ENCODE results near the gene FRMD4A.

FRMD4A gene

DNA sequence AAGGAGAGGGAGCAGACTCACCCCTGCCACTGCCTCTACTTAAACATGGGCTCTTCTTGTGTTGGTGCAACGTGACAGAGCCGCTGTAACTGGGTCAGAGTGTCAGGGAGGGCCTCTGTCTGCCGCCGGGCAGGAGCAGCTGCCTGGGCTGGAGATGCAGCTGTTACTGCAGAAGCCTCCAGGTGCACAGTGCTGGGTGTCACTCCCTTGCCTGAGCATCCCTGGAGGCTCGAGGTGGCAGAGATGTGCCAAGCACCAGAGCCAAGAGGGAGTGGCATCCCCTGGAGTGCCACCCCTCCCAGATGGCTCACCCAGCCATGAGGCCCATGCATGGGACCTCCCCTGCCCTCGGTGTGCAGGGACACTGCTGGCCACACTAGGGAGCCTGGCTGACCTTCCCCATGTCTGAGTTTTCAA is 598.3 kb downstream of the FRMD4A start:
- H3K4me3 Mint-ChIP-seq: no peak overlapping the region
- H3K4me1 Mint-ChIP-seq: no peaks in the 10 kb centered on the region
- no peaks in the 10 kb centered on the region for H3K36me3 Mint-ChIP-seq (ENCODE audit: low read depth)
- no peaks in the 10 kb centered on the region for H3K9me3 Mint-ChIP-seq
- no peak overlapping the region for H3K27ac Mint-ChIP-seq
- no peaks in the 10 kb centered on the region for H3K27me3 Mint-ChIP-seq
- DNase-seq: no peak
- no peak for ATAC-seq

DNA sequence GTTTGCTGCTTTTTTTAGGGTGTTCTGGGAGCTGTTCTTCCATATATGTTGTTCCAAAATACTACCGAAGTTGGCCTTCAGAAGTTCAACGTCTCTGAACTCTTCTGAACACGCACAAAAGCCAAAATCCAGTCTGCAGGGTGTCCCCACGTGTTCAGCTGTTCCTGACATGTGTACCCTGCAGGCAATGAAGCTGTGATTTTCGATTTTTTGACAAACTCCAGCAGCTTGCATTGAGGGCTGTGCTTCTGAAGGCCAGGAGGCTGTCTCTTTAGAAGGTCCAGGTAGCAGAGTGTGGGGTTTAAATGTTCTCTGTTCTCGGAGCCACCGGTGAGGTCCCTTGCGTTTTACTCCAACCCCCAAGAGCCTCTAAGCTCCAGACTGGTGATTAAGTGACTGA is 598.9 kb downstream of the FRMD4A start:
- Mint-ChIP-seq H3K27ac (no peak overlapping the region), H3K36me3 (ENCODE audit: low read depth) (no peaks in the 10 kb centered on the region), H3K4me3 (no peak overlapping the region), H3K9me3 (no peaks in the 10 kb centered on the region), H3K27me3 (no peaks in the 10 kb centered on the region), H3K4me1 (no peaks in the 10 kb centered on the region)
- DNase-seq: no peak
- ATAC-seq: no peak

DNA sequence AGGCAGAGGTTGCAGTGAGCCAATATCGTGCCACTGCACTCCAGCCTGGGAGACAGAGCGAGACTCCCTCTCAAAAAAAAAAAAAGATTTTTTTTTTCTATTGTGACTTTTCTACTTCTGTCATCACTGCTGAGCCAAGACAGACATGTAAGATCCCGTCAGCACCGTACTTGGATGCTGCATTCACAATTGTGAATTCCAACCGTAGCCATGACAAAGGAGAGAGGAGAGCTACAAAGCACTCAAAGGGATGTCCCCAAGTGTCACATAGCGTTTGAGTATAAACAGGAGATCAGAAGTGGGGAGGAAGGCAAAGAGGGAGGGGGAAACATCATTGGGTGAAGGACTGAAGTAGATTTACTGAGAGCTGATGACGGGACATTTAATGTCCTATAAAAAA is 599.8 kb downstream of the FRMD4A start:
- ATAC-seq: no peak
- H3K36me3 Mint-ChIP-seq (ENCODE audit: low read depth): no peaks in the 10 kb centered on the region
- no peak overlapping the region for H3K27ac Mint-ChIP-seq
- no peaks in the 10 kb centered on the region for H3K9me3 Mint-ChIP-seq
- no peak for DNase-seq
- H3K4me1 Mint-ChIP-seq: no peaks in the 10 kb centered on the region
- no peaks in the 10 kb centered on the region for H3K27me3 Mint-ChIP-seq
- H3K4me3 Mint-ChIP-seq: no peak overlapping the region

GRCh38 chr10:13730306-13730652 is 600.4 kb downstream of the FRMD4A start:
- DNase-seq: no peak
- H3K4me3 Mint-ChIP-seq: no peak overlapping the region
- no peak overlapping the region for H3K27ac Mint-ChIP-seq
- no peaks in the 10 kb centered on the region for H3K9me3 Mint-ChIP-seq
- no peak for ATAC-seq
- H3K27me3 Mint-ChIP-seq: no peaks in the 10 kb centered on the region
- H3K36me3 Mint-ChIP-seq (ENCODE audit: low read depth): no peaks in the 10 kb centered on the region
- no peaks in the 10 kb centered on the region for H3K4me1 Mint-ChIP-seq

DNA sequence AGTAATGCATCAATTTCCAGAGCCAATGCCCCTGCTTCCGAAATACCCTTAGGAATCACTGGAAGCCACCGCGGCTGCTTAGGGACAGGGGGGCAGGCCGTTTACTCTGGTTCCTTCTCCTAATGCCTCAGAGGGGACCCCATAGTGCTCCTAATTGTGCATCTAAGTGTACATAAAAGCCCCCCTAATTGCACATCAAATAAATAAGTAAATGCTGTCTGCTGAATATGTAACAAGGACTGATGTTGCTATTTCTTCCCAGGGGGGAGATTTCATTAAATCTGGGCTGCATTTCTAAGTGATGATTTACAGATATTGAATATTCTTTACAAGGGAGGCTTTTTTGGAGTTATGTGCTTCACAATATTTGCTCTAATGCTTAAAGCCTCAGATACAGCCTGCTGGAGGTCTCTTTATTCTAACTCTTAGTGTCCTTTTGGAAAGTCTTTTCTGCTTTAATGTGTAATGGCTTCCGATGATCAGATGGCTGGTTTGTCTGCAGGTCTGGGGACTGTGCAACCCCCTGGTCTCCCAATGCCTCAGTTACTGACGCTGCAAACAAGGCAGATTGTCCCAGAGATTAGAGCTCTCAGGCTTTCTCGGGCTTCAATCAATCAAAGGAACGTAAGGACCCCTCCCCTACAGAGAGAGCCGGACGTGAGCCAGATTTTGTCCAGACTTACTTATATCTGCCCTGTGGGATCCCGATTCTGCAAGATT is 601.0 kb downstream of the FRMD4A start:
- H3K27me3 Mint-ChIP-seq: no peaks in the 10 kb centered on the region
- no peak overlapping the region for H3K4me3 Mint-ChIP-seq
- no peaks in the 10 kb centered on the region for H3K36me3 Mint-ChIP-seq (ENCODE audit: low read depth)
- no peak for ATAC-seq
- H3K27ac Mint-ChIP-seq: no peak overlapping the region
- no peak for DNase-seq
- H3K4me1 Mint-ChIP-seq: no peaks in the 10 kb centered on the region
- H3K9me3 Mint-ChIP-seq: no peaks in the 10 kb centered on the region

DNA sequence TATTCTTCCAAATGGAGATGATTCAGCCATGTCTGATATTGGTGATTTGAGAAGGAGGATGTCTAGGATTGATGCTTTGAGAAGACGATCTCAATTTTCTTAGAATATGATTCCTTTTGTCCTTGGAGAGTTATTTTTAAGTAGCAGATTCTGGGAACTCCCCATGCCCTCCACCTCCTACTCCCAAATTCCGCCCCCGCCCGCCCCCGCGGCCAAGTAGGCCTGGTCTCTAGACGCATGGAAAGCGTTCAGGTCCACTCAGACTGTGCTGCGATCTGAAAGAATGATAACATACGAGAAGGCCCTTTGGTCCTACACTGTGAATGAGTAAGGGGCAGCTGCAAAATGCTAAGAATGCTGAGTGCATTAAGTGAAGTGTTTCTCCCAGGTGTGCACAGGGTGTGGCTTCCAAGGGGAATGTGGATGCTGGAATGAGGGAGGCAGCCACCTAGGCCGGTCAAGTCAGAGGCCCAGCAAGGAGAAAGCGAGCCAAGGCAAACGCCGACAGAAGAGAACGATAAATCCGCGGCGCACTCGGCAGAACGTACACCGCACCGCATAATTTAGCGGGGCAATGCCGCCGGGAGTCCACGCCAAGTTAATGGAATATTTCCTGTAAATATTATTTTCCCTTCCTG is 601.7 kb downstream of the FRMD4A start:
- no peak for ATAC-seq
- Mint-ChIP-seq H3K4me1 (no peaks in the 10 kb centered on the region), H3K27me3 (no peaks in the 10 kb centered on the region), H3K36me3 (ENCODE audit: low read depth) (no peaks in the 10 kb centered on the region), H3K27ac (no peak overlapping the region), H3K4me3 (no peak overlapping the region), H3K9me3 (no peaks in the 10 kb centered on the region)
- DNase-seq: no peak

DNA sequence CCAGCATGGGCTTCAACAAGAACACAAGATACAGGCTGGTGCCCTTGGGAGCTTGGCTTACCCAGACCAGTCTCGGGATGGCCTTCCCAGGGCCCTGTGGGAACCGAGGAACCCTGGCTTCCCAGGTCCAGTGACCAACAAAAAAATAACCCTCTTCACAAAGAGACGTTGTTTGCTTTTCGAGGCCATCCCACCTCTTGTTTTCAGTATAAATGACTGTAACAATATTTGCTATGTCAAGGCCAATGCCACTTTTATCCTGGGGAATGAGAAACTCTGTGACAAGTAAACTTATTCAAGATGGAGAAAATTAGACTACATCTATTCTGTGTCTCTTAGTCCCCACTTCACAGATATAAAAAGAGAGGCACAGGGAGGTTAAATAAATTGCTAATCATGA is 605.1 kb downstream of the FRMD4A start:
- no peak overlapping the region for H3K4me3 Mint-ChIP-seq
- peaks cover 3% of the 10 kb centered on the region for H3K4me1 Mint-ChIP-seq
- DNase-seq: no peak
- no peaks in the 10 kb centered on the region for H3K36me3 Mint-ChIP-seq (ENCODE audit: low read depth)
- no peak overlapping the region for H3K27ac Mint-ChIP-seq
- no peaks in the 10 kb centered on the region for H3K9me3 Mint-ChIP-seq
- no peak for ATAC-seq
- H3K27me3 Mint-ChIP-seq: no peaks in the 10 kb centered on the region

DNA sequence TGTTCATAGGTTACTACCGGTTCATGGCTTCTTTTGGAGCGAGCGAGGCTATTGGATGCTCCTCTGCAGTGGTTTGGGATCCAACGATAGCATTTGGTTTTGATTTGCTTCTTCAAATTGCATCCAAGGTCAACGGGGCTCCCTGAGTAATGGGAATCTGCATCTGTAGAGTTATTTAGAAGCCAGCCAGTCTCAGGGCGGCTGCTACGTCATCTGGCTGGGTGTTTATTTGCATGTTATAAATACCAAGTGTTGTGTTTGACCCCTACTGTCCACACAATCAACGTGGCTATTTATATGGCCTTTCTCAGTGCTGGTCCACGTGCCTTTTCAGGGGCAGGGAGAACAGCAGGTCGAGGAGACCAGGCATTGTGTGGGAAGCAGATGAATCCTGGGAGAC is 606.2 kb downstream of the FRMD4A start:
- no peak for DNase-seq

DNA sequence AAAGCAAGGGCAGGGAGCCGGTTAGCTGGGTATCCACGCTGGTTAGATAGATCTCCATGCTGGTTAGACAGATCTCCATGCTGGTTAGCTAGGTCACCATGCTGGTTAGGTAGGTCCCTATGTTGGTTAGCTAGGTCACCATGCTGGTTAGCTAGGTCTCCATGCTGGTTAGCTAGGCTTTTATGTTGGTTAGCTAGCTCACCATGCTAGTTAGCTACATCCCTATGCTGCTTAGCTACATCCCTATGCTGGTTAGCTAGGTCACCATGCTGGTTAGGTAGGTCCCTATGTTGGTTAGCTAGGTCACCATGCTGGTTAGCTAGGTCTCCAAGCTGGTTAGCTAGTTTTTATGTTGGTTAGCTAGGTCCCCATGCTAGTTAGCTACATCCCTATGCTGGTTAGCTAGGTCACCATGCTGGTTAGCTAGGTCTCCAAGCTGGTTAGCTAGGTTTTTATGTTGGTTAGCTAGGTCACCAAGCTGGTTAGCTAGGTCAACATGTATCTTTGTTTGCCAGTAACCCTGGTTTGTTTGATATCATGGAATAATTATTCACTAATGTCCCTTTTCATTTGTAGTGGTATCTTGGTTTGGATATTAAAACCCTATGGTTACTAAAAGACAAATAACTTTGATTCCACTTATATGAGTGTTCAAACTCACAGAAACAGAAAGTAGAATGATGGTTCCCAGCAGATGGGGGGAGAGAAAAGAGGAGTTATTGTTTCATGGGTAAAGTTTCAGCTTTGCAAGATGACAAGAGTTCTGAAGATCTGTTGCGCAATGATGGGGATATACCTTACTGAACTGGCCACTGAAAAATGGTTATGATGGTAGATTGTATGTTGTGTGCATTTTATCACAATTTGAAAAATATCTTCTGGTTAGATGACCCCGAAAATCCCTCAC is 607.7 kb downstream of the FRMD4A start:
- no peak for ATAC-seq
- H3K9me3 Mint-ChIP-seq: no peaks in the 10 kb centered on the region
- H3K4me1 Mint-ChIP-seq: peaks cover 12% of the 10 kb centered on the region
- no peaks in the 10 kb centered on the region for H3K27me3 Mint-ChIP-seq
- H3K36me3 Mint-ChIP-seq (ENCODE audit: low read depth): no peaks in the 10 kb centered on the region
- no peak overlapping the region for H3K4me3 Mint-ChIP-seq
- H3K27ac Mint-ChIP-seq: no peak overlapping the region
- DNase-seq: no peak

More for the DNA sequence above, 606.2 kb downstream of the FRMD4A start:
- no peak overlapping the region for H3K4me3 Mint-ChIP-seq
- no peak for ATAC-seq
- no peaks in the 10 kb centered on the region for H3K27me3 Mint-ChIP-seq
- H3K36me3 Mint-ChIP-seq (ENCODE audit: low read depth): no peaks in the 10 kb centered on the region
- H3K9me3 Mint-ChIP-seq: no peaks in the 10 kb centered on the region
- peaks cover 3% of the 10 kb centered on the region for H3K4me1 Mint-ChIP-seq
- H3K27ac Mint-ChIP-seq: no peak overlapping the region

GRCh38 chr10:13721486-13721885 is 609.2 kb downstream of the FRMD4A start:
- Mint-ChIP-seq H3K36me3 (ENCODE audit: low read depth) (no peaks in the 10 kb centered on the region), H3K27ac (no peak overlapping the region), H3K4me1 (peaks cover 18% of the 10 kb centered on the region), H3K4me3 (no peak overlapping the region), H3K27me3 (no peaks in the 10 kb centered on the region), H3K9me3 (no peaks in the 10 kb centered on the region)
- DNase-seq (no peak), ATAC-seq (no peak)

DNA sequence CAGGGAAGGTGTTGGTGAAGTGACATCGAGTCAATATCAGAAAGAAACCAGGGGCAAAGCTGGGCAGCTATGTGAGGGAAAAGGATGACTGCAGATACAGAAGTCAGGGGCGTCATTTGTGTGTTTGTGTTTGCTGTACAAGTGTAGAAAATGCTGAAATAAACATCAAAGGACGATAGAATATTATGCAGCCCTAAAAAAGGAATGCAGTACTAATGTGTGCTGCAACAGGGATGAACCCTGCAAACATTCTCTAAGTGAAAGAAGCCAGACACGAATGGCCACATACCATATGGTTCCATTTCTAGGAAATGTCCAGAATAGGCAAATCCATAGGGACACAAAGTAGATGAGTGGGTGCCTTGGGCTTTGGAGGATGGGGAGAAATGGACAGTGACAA is 610.0 kb downstream of the FRMD4A start:
- no peaks in the 10 kb centered on the region for H3K27me3 Mint-ChIP-seq
- H3K36me3 Mint-ChIP-seq (ENCODE audit: low read depth): no peaks in the 10 kb centered on the region
- H3K4me1 Mint-ChIP-seq: peaks cover 18% of the 10 kb centered on the region
- no peak for ATAC-seq
- no peak for DNase-seq
- no peak overlapping the region for H3K4me3 Mint-ChIP-seq
- H3K27ac Mint-ChIP-seq: no peak overlapping the region
- no peaks in the 10 kb centered on the region for H3K9me3 Mint-ChIP-seq

DNA sequence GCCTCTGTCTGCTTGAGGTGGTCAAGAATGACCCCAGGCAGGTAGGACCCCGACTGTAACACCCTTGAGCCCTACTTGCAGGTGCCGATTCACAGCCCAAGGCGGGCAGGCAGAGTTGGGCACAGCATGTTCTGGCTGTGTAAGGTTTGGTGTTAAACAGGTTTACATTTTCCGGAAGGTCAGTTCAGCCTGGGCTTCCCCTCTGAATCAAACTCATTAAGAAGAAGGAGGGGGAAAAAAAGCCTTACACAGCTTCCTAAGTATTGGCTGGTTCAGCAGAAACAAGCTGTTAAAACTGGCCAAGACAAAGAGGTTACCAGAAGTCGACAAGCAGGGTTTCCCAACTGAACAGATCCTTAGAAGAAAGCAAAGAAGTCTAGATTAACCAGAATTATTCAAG is 611.3 kb downstream of the FRMD4A start:
- ATAC-seq: no peak
- no peak for DNase-seq
- H3K27me3 Mint-ChIP-seq: no peaks in the 10 kb centered on the region
- H3K27ac Mint-ChIP-seq: no peak overlapping the region
- peaks cover 18% of the 10 kb centered on the region for H3K4me1 Mint-ChIP-seq
- no peak overlapping the region for H3K4me3 Mint-ChIP-seq
- H3K36me3 Mint-ChIP-seq (ENCODE audit: low read depth): no peaks in the 10 kb centered on the region
- no peaks in the 10 kb centered on the region for H3K9me3 Mint-ChIP-seq

DNA sequence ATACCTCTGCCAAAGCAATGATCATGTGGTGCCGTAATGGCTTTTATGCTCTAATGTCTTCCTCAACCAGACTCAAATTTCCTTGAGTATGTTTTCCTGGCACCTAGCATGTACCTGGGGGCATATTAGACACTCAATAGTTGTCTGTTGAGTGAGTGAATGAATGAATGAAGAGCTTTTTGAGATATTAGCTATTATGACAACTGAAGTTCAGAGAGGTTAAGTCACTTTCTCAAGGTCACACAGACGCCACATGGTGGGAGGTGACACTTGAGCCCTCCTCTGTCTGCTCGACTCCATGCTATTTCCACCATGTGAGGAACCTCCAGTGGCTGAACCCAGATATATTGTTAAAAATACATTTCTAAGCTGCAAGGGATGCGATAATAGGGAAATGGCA is 611.9 kb downstream of the FRMD4A start:
- Mint-ChIP-seq H3K27ac (no peak overlapping the region), H3K27me3 (no peaks in the 10 kb centered on the region), H3K4me1 (peaks cover 18% of the 10 kb centered on the region), H3K4me3 (peak overlapping the region; percentile 38), H3K9me3 (no peaks in the 10 kb centered on the region), H3K36me3 (ENCODE audit: low read depth) (no peaks in the 10 kb centered on the region)
- ATAC-seq (no peak), DNase-seq (no peak)

- Mint-ChIP-seq H3K4me3 (peak overlapping the region; percentile 38), H3K27ac (no peak overlapping the region), H3K4me1 (peaks cover 19% of the 10 kb centered on the region), H3K27me3 (no peaks in the 10 kb centered on the region), H3K36me3 (ENCODE audit: low read depth) (no peaks in the 10 kb centered on the region), H3K9me3 (no peaks in the 10 kb centered on the region)
- ATAC-seq: peak; percentile 75
- DNase-seq: peak; percentile 41
Observed at GRCh38 chr10:13717936-13718772, 612.6 kb downstream of the FRMD4A start.
